Measurements from ENCODE around the gene TNK2.

TNK2 gene

DNA sequence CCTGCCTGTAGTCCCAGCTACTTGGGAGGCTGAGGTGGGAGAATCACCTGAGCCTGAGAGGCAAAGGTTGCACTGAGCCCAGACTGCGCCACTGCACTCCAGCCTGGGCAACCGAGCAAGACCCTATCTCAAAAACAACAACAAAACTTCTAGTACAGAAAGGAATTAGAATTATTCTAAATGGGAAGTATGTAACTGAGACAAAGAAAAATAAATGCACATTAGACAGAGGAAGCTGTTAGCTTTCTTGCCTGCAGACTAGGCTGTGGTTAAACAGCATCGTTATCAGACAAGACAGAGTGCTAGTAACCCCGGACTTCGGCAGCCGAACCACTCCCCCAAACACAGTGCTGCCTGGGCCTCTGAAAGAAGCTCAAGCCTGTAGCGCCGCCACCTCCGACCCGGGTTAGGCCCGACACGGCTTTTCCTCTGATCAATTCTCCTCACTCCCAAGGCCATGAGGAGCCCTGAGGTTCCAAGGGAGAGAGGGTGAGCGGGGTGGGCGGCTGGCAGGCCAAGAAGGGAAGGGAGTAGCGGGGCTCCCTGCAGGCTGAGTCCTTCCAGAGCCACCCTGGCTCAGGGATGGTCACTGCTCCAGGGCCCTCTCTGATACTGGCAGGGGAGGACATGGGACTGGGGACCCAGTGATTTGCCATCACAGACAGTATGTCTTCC lies 51.8 kb downstream of the TNK2 start:
- no peak overlapping the region for H3K4me3 Mint-ChIP-seq

GRCh38 chr3:195855471-195856409 lies 52.6 kb downstream of the TNK2 start:
- H3K4me1 Mint-ChIP-seq (ENCODE audit: low read depth) = peaks cover 16% of the 10 kb centered on the region
- no peak overlapping the region for H3K27ac Mint-ChIP-seq
- no peaks in the 10 kb centered on the region for H3K36me3 Mint-ChIP-seq (ENCODE audit: low read depth)
- H3K9me3 Mint-ChIP-seq = no peaks in the 10 kb centered on the region
- no peak overlapping the region for H3K4me3 Mint-ChIP-seq
- no peak for DNase-seq (ENCODE audit: low spot score)
- H3K27me3 Mint-ChIP-seq (ENCODE audit: low read depth) = no peaks in the 10 kb centered on the region

More for the DNA sequence above, 51.8 kb downstream of the TNK2 start:
- no peaks in the 10 kb centered on the region for H3K36me3 Mint-ChIP-seq (ENCODE audit: low read depth)
- no peaks in the 10 kb centered on the region for H3K9me3 Mint-ChIP-seq
- DNase-seq (ENCODE audit: low spot score) = no peak
- H3K27me3 Mint-ChIP-seq (ENCODE audit: low read depth) = no peaks in the 10 kb centered on the region
- H3K4me1 Mint-ChIP-seq (ENCODE audit: low read depth) = peaks cover 10% of the 10 kb centered on the region
- H3K27ac Mint-ChIP-seq = peak overlapping the region; percentile 15

GRCh38 chr3:195854628-195855294 lies 53.6 kb downstream of the TNK2 start:
- Mint-ChIP-seq H3K9me3 (no peaks in the 10 kb centered on the region), H3K4me3 (no peak overlapping the region), H3K4me1 (ENCODE audit: low read depth) (peaks cover 17% of the 10 kb centered on the region), H3K36me3 (ENCODE audit: low read depth) (no peaks in the 10 kb centered on the region), H3K27ac (no peak overlapping the region), H3K27me3 (ENCODE audit: low read depth) (no peaks in the 10 kb centered on the region)
- DNase-seq (ENCODE audit: low spot score) = no peak

DNA sequence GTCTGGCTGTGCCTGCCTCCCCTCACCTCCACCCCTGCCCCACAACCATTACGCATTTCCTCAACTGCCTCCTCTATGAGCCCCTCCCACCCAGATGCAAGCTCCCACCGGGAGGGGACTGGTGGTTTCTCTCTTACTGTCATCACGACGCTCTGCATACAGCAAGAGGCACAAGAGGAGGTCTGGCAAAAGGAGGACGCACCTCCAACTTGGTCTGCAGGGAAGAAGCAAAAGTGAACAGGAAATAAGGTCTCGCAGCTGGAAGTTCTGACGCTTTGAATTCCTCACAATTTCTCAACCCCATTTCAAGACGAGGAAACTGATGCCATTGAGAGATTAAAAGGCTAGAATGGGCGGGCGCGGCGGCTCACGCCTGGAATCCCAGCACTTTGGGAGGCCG lies 54.4 kb downstream of the TNK2 start:
- Mint-ChIP-seq H3K36me3 (ENCODE audit: low read depth) (no peaks in the 10 kb centered on the region), H3K27ac (no peak overlapping the region), H3K9me3 (no peaks in the 10 kb centered on the region), H3K27me3 (ENCODE audit: low read depth) (no peaks in the 10 kb centered on the region), H3K4me1 (ENCODE audit: low read depth) (peaks cover 15% of the 10 kb centered on the region), H3K4me3 (no peak overlapping the region)
- no peak for DNase-seq (ENCODE audit: low spot score)

DNA sequence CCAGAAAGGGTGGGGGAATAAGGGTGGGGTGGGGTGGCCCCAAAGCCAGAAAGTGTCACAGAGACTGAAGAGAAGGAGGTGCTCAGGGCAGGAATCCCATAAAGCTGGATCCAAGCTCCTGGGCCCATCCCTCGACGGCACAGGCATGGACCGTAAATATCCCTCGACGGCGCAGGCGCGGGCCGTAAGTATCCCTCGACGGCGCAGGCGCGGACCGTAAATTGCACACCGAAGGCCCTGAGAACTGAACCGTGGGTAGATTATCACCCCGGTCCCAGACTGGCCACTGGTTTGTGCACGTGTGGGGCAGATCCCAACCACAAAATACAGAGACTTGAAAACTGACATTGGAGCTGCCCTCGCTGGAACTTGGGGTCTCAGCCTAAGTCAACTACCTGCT lies 55.3 kb downstream of the TNK2 start:
- Mint-ChIP-seq H3K36me3 (ENCODE audit: low read depth) (no peaks in the 10 kb centered on the region), H3K4me3 (no peak overlapping the region), H3K27me3 (ENCODE audit: low read depth) (no peaks in the 10 kb centered on the region), H3K4me1 (ENCODE audit: low read depth) (peaks cover 16% of the 10 kb centered on the region), H3K27ac (no peak overlapping the region), H3K9me3 (no peaks in the 10 kb centered on the region)
- no peak for DNase-seq (ENCODE audit: low spot score)

DNA sequence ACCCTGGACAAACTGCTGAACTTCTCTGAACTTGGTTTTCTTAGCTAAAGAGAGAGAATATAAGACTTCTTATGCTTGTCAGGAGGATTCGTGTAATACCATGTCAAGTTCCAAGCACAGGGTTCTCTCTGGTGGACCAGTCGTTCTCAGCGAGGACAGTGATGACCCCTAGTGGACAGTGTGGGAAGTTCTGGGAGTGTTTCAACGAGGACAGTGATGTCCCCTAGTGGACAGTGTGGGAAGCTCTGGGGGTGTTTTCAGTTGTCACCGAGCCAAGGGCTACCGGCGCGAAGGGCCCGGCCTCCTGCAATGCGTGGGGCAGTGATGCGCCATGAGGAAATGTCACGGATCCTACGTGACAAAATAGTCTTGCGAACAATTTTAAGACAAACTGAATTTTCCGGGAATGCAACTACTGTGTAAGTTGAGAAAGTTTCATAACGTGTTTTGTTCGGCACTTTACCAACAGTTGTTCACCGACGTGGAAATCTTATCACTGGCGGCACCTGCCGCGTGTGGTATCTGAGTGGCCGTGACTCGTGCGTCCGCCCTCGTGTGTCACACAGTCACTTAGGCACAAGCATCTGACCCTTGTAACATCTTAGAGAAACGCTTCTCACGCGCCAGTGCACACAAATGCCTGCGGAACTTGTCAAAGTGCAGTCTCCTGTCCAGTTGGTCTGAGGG lies 57.4 kb downstream of the TNK2 start:
- Mint-ChIP-seq H3K9me3 (no peaks in the 10 kb centered on the region), H3K4me3 (peak overlapping the region; percentile 36), H3K27ac (no peak overlapping the region), H3K36me3 (ENCODE audit: low read depth) (no peaks in the 10 kb centered on the region), H3K27me3 (ENCODE audit: low read depth) (no peaks in the 10 kb centered on the region), H3K4me1 (ENCODE audit: low read depth) (peaks cover 14% of the 10 kb centered on the region)
- DNase-seq (ENCODE audit: low spot score) = peak; percentile 83

GRCh38 chr3:195849322-195850074 lies 58.9 kb downstream of the TNK2 start:
- Mint-ChIP-seq H3K27me3 (ENCODE audit: low read depth) (no peaks in the 10 kb centered on the region), H3K4me1 (ENCODE audit: low read depth) (peaks cover 18% of the 10 kb centered on the region), H3K9me3 (no peaks in the 10 kb centered on the region), H3K4me3 (no peak overlapping the region), H3K36me3 (ENCODE audit: low read depth) (no peaks in the 10 kb centered on the region), H3K27ac (no peak overlapping the region)
- no peak for DNase-seq (ENCODE audit: low spot score)

DNA sequence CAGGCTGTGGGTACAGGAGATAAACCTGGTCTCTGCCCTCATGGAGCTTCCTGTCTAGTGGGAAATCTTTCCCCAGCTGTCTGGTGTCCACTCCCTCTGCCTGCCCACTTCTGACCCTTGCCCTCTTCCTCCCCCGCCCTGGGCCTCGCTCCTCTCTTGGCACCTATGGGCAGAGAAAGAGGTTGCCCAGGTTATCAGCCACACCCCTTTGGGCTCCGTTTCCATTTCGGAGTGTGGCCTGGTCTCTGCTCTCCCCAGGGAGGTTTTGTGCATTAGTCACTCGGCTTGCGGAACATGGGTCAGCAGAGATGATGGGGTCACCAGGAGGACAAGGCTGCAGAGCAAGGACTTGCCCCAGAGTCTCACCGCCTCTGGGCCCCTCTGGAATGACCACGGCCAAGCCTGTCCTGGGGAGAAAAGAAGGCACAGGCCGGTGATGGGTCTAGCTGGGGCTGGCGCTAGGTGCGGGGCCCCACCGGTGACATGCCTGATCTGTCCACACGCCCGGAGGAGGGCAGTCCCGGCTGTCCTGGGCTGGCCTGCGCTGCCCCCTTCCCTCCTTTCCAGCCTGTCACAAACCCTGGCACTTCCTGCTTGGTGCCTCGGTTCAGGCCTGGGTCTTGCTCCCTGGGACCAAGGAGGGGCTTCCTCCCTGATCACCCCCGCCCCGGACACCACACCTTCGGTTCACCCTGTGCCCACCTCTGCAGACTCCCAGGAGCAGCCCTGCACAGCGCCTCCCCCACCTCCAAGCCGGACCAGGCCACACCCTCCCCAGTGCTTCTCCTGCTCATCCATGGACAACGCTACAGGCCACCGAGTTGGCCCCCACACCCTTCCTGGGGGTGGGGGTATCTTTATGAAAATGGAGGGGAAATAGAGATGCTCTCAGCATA lies 61.0 kb downstream of the TNK2 start:
- no peaks in the 10 kb centered on the region for H3K27me3 Mint-ChIP-seq (ENCODE audit: low read depth)
- H3K4me1 Mint-ChIP-seq (ENCODE audit: low read depth) = peaks cover 14% of the 10 kb centered on the region
- H3K27ac Mint-ChIP-seq = no peak overlapping the region
- H3K9me3 Mint-ChIP-seq = no peaks in the 10 kb centered on the region
- no peak for DNase-seq (ENCODE audit: low spot score)
- no peaks in the 10 kb centered on the region for H3K36me3 Mint-ChIP-seq (ENCODE audit: low read depth)
- H3K4me3 Mint-ChIP-seq = no peak overlapping the region

GRCh38 chr3:195845483-195845882 lies 62.9 kb downstream of the TNK2 start:
- Mint-ChIP-seq H3K4me3 (no peak overlapping the region), H3K4me1 (ENCODE audit: low read depth) (peaks cover 6% of the 10 kb centered on the region), H3K27me3 (ENCODE audit: low read depth) (no peaks in the 10 kb centered on the region), H3K36me3 (ENCODE audit: low read depth) (no peaks in the 10 kb centered on the region), H3K27ac (no peak overlapping the region), H3K9me3 (no peaks in the 10 kb centered on the region)
- no peak for DNase-seq (ENCODE audit: low spot score)

DNA sequence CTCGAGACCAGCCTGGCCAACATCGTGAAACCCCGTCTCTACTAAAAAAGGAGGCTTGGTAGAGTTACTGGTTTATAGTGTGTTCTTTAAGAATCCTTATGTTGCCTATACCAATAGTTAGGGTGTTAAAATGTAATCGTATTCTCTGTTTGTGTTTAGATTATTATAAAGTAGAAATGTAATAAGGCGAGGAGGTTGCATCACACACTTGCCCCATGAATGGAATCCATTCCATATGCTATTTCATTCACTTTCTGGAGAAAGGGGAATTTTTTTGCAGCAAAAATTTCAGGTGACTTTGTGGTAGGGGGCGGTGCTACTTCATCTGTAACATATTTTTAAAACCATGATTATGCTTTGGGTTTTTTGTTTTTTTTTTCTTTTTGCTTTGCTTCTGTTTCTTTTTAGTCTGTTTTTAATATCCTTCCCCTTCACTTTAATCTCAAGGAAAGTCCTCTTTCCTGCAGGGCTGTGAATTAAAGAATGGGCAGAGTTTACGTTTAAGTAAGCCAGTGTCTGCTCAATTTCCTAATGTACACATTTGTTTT lies 63.6 kb downstream of the TNK2 start:
- peaks cover 6% of the 10 kb centered on the region for H3K4me1 Mint-ChIP-seq (ENCODE audit: low read depth)
- H3K36me3 Mint-ChIP-seq (ENCODE audit: low read depth) = no peaks in the 10 kb centered on the region
- H3K27me3 Mint-ChIP-seq (ENCODE audit: low read depth) = no peaks in the 10 kb centered on the region
- H3K4me3 Mint-ChIP-seq = no peak overlapping the region
- no peak overlapping the region for H3K27ac Mint-ChIP-seq
- no peak for DNase-seq (ENCODE audit: low spot score)
- no peaks in the 10 kb centered on the region for H3K9me3 Mint-ChIP-seq

DNA sequence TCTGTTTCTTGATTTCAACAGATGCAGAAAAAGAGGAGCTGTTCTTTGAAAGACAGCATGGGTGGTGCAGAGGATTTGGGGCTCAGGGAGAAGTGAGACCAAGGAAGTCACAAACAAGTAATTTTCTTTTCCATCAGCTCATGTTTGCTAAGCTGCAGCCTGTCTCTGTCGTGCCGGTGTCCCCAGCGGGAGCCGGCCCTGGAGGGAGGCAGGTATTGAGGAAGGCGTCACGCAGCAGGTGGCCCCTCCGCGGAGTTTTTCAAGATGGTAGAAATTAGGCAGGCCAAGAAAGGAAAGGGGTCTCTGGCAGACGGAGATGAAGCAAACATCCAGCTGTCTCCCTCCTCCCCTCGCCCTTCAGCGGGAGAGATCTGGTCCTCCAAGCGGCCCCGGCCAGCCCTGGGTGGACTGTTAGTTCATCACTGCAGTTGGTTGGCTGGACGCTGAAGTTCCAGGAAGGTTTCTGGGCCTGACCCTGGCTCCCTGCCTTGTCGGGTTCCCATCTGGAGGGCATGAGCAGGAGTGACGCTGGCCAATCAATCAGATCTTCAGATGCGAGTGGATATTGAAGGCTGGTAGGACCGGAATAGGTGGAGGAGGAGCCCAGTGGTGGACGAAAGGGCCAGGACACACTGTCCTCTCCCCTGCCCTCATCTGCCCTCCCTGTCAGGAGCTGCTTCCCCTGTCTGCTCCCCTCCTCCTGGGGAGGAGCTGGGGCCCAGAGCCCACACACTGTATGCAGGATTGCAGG lies 68.9 kb downstream of the TNK2 start:
- no peak for DNase-seq (ENCODE audit: low spot score)
- Mint-ChIP-seq H3K4me1 (ENCODE audit: low read depth) (no peaks in the 10 kb centered on the region), H3K4me3 (no peak overlapping the region), H3K27ac (no peak overlapping the region), H3K9me3 (no peaks in the 10 kb centered on the region), H3K27me3 (ENCODE audit: low read depth) (peaks cover 4% of the 10 kb centered on the region), H3K36me3 (ENCODE audit: low read depth) (no peaks in the 10 kb centered on the region)

DNA sequence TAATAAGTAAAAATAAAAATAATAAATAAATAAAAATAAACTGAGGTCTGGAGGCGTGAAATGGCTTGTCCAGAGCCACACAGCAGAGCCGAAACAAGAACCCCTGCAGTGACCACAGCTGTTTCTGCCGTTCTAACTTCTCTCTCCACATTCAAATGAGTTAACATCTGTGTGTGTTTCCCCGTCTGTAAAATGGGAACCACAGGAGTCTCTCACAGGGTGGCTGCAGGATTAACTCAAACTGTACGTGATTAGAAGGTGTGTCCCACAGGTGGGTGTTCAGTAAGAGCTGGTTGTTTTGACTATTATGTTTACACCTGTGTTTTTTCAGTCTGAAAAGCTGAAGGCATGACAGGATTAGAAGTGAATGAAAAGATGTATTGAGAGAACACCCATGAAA lies 69.6 kb downstream of the TNK2 start:
- H3K36me3 Mint-ChIP-seq (ENCODE audit: low read depth) = no peaks in the 10 kb centered on the region
- H3K4me3 Mint-ChIP-seq = no peak overlapping the region
- peaks cover 4% of the 10 kb centered on the region for H3K27me3 Mint-ChIP-seq (ENCODE audit: low read depth)
- DNase-seq (ENCODE audit: low spot score) = no peak
- H3K9me3 Mint-ChIP-seq = no peaks in the 10 kb centered on the region
- no peaks in the 10 kb centered on the region for H3K4me1 Mint-ChIP-seq (ENCODE audit: low read depth)
- no peak overlapping the region for H3K27ac Mint-ChIP-seq

Measured in T-helper 2 cell treated with Interferon-gamma antibody and Interleukin-4, amounts not matched to agents 5 μg/mL and 100 μg/mL, for 36 hours (primary cell).